Activated naive CD4-positive, alpha-beta T cell treated with Interleukin-2 at 50 U/mL for 16 hours (primary cell): ENCODE results near the gene ROR2.
"Not testable (repeated sequence)": the region's sequence is repeated elsewhere in the genome, so short reads cannot be mapped to it uniquely, and the experiment has no call there.

ENCODE experiments used
- DNase-seq: peaks from one replicate; pipeline ENCODE4 v3.0.0-alpha.2; 2020

The ROR2 gene

DNA sequence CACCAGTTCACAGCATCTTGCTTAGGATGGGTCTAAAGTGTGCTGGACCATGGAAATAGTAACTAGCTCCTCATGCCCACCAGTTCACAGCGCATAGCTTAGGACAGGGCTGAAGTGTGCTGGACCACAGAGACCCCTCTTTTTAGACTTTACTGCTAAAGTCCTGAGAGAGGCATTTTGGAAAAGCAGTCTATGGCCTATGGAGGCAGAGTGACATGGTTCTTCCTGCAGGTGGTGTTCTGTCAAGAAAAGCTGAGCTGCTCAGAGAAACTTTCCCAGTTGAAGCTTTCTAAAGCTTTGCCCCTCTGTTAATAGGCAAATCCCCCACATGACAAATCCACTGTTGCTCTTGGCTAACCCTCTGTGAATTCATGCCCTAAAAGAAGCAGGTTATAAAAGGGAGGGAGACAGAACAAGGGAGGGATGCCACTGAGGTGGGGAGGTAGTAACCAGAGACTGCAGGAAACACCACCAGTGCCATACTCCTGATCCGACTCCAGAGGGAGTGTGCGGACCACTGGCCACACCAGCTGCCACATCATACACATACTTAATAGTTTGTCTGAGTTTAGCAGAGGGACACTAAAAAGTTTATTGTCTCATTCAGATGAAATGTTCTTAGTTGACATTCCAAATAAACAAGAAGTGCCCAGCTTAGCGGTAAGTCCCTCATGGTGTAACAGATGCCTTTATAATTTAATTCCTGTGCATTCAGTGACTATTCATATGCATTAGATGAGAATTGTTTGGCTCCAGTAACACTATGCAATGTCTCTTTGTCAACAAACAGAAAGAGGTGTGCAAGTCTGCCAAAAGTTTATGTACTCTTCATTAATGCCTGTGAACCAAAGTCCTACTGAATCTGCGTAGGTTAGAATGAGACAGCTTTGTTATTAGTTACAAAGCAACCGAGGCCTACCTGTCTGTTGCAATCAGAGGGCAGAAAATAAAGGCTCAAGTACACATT is 290.2 kb downstream of the ROR2 start:
- DNase-seq: no peak

DNA sequence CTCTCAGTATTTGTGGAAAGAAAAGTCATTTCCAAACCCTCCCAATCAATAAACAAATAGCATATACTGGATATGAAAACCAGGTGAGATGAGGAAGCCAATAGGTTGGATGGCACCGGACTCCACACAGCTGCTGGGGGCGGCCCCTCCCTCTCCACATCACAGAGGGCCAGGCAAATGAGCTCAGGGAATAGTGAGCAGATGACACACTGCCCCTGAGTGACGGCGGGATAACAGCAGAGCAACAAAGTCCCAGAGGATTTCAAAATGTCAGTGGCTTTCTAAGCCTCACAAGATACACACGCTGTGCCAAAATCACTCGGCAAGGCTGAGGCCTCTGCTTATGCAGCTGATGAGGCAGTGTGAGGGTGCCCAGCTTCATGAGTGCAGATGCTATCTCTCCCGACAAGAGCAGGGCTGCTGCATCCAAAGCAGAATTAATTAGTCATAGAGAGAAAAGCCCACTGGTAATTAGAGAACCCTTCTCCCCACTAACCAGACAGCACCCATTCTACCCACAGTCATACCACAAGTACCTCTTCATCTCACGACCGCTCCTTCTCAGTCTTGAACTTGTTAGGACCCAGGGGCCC is 291.4 kb downstream of the ROR2 start:
- DNase-seq: no peak

DNA sequence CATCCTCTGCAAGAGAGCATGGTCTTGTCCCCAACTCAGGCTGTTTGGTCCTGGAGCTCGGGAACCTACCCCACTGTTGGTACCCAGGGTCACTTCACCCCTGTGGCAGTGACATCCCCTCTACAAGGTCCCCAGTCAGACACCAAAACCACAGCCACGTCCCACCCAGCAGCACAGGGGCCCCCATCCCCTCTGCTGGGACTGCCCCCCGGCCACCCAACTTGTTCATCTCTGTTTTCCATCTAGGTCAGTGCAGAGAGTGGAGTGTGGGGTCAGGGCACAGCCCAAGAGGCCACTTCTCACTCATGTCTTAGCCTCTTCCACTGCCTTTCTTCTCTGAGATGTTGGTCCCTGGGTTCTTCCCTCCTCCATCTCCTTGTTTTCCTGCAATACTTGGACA is 292.5 kb downstream of the ROR2 start:
- no peak for DNase-seq

DNA sequence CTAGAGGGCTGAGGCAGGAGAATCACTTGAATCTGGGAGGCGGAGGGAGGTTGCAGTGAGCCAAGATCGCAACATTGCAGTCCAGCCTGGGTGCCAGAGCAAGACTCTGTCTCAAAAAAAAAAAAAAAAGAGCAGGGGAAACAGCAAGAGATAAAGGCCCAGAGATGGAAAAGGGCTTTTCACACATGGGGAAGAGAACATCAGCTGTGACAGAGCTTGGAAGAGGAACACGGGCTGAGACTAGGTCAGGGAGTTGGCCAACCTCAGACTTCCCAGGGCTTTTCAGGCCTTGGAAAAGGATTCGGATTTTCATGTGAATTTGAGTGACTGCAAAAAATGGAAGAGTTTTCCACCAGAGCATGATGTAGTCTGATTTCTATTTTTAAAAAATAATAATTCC is 294.4 kb downstream of the ROR2 start:
- DNase-seq: no peak

DNA sequence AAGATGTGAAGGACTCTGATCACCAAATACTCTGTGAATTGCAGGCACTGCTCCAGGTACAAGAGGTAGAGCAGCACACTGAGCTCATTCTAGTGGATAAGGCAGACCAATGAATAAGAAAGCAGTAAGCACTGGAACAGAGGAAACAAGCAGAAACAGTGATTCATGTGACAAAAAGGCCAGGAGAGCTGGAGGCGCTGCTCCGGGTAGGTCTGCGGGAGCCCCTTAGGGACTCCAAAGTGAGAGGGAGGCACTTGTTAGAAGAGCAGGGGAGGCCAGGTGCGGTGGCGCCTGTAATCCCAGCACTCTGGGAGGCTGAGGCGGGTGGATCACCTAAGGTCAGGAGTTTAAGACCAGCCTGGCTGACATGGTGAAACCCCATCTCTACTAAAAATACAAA is 294.8 kb downstream of the ROR2 start:
- no peak for DNase-seq

DNA sequence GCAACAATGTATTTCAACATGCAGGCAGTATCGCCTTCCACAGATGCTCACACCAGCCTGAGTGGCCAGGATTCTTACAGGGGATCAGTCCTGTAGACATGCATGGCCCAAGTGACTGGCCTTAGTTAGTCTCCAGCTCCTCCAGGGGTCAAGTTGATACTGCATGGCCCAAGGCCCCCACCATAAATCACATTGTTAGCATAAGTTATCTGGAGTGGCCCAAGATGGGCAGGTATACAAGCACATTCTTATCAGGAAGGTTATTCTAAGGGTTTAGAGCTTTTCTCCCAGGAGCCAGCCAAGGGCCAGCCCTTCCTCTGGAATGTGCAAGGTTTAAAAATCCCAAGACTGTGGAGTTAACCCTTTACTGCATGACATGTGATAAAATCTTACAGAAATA is 295.5 kb downstream of the ROR2 start:
- DNase-seq: no peak

DNA sequence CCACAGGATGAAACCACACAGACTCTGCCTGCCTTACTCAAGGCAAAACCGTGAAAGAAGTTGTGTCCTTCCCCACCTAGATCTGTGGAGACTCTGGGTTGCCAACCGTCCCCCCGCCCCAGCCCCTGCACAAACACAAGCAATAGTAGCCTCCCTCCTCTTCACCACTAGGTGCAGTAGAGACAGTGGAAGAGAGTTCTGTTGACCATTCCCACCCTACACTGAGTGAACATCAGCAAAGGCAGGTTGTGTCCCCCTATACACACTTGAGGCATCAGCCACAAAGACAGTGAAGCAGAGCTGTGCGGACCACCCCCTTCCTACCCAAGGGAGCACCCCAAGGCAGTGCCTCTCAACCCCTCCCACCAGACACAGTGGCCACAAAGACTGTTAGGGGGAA is 302.7 kb downstream of the ROR2 start:
- no peak for DNase-seq

DNA sequence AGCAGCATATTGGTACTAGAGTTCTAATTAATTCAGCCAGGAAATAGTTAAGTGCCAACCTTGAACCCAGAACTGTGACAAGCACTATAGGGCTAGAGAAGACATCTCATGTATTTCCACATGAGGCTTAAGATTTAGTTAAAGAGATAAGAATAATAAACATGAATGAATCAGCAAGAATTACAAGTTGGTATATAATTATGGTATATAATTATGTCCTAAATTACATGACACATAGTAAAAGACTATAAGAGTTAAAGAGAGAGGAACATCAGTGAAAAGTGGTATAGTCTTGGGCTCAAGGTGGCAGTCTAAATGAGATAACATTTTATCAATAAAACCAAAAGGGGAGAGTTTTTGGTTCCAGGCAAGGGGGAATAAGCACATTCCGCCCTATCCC is 303.3 kb downstream of the ROR2 start:
- DNase-seq: no peak

DNA sequence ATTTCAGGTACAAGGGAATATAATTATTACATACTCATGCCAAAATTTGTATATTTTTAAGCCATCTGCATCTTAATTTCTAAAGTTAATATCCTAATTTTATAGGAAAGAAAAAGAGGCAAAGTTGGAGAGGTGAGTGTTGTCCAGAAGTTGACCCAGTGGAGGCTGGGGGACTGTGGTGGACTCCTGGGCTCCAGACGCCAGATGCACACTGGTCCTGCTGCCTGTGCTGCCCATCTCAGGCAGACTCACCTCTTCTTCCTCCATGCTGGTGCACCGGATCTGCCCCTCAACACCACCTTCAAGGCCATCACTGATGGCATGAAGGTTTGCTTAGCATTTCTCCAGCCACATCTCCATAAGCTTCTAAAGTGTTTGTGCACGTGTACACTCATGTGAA is 305.6 kb downstream of the ROR2 start:
- no peak for DNase-seq

DNA sequence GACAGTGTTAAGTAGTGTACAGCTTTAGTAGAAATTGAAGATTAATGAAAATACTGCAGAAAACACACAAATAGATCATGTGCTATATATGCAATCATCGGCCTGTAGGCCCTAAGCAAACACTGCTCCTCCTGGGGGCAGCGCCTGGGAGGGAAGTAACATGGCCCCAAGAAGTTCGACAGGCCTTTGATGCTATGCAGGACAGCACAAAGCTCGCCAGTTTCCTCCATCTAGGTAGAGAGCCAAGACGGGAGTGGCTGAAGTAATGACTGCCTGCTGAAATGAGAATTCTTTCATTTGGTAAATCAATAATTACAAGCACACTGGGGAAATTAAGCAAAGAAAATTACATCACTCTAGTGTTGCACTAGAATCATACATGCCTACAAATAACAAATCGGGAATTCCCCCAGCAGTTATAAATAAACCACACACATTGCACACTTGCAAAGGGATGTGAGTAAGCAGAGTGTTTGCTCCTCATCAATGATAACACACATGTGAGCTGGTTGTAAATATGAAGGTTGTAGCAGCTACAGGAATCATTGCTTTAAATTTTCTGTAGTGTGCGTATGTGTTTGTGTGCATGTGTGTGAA is 306.4 kb downstream of the ROR2 start:
- no peak for DNase-seq

DNA sequence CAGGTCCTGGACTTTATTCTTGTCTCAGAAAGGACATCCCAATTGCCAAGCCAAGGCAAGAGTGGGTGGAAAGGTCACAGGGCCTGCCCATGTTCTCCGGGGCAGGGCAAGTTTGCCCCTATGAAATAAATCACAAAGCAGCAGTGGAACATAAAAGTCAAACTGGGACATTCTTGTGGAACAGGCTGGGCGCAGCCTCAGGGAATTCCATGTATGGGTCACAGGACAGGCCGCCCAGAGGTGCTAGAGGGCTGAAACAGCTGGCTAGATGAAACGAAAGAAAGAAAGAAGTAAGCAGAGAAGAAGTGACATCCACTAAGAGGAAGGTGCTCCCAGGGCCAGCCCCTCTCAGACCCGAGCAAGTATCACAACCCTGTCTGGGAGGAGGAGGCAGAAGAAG is 307.3 kb downstream of the ROR2 start:
- DNase-seq: no peak

DNA sequence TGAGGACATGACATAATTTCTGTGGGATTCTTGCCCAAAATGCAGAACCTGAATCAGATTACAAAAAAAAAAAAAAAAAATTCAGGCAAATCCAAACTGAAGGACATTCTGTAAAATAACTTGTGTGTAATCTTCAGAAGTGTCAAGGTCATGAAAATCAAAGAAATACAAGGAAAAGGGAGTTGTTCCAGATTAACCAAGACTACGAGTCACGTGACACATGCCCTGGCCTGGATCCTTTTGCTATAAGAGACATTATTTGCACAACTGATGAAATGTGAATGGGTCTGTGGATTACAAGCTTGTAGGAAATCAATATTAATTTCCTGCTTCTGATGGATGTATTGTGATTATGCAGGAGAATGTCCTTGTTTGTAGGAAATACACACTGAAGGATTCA is 309.6 kb downstream of the ROR2 start:
- DNase-seq: no peak

DNA sequence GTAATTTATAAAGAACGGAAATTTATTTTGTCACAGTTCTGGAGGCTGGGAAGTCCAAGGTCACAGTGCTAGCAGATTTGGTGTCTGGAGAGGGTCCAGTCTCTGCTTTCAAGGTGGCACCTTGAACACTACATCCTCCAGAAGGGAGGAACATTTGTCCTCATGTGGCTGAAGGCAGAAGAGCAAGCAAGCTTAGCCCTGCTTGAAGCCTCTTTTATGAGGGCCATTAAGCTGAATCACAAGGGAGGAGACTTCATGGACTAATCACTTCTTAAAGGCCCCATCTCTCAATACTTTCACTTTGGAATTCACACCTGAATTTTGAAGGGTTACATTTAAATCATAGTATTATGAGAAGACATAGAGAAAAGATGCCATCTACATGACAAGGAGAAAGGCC is 311.0 kb downstream of the ROR2 start:
- no peak for DNase-seq

DNA sequence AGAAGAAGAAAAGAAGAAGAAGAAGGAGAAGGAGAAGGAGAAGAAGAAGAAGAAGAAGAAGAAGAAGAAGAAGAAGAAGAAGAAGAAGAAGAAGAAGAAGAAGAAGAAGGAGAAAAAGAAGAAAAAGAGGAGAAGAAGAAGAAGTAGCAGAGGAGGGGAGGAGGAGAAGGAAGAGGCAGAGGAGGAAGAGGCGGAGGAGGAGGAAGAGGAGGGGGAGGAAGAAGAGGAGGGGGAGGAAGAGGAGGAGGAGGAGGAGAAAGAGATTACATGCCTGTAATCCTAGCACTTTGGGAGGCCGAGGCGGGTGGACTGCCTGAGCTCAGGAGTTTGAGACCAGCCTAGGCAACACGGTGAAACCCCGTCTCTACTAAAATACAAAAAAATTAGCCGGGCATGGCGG is 315.2 kb downstream of the ROR2 start:
- DNase-seq: not testable (repeated sequence)

DNA sequence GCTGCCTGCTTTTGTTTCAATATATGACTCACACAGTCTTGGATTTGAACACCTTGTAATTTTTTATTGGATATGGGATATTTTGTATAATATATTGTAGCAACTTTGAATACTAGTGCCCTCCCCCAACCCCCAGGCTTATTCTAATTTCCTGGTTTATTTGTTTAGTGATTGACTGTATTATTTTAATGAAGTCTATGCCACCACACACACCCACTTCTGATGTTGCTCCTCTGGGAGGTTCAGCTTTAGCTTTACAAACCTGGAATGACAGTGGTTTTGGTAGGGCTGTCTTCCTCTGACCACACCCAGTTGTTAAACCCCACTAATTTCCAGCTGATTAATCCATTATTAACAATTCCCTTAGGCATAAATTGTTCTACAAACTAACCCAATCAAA is 320.3 kb downstream of the ROR2 start:
- no peak for DNase-seq

DNA sequence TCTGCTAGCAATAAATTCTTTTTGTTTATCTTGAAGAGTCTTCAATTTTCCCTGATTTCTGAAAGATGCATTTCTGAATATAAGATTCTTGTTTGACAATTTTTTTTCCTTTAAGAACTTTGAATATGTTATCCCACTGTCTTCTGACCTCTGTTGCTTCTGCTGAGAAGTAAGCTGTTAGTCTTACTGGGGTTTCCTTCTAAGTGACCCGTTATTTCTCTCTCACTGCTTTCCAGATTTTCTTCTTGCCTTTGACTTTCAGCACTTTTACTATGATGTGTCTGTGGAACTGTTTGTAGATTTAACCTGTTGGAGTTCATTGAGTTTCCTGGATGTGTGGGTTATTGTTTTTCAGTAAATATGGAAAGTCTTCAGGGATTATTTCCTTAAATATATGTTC is 321.1 kb downstream of the ROR2 start:
- no peak for DNase-seq

DNA sequence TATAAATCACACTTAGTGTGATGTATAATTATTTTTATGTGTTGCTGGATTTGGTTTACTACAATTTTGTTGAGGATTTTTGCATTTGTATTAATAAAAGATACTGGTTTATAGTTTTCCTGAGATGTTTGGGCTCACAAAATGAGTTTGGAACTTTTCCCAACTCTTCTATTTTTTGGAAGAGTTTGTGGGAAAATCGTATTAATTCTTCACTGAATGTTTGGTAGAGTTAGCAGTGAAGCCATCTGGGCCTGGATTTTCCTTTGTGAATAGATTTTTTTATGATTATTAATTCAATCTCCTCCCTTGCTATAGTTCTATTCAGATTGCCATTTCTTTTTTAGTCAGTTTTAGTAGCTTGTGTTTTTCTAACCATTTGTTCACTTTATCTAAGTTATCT is 324.7 kb downstream of the ROR2 start:
- no peak for DNase-seq

DNA sequence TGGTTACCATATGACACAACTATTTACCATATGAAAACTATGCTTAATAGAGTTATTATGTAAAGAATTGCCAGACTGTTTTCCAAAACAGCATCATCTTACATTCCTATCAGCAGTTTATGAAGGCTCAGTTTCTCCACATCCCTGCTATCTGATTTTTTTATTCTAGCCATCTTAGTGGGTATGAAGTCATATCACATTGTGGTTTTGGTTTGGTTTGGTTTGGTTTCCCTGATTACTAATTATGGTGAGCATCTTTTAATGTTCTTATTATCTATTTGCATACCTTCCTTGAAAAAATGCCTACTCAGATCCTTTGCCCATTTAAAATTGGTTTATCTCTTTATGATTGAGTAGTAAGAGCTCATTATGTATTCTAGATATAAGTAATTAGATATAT is 327.0 kb downstream of the ROR2 start:
- no peak for DNase-seq

DNA sequence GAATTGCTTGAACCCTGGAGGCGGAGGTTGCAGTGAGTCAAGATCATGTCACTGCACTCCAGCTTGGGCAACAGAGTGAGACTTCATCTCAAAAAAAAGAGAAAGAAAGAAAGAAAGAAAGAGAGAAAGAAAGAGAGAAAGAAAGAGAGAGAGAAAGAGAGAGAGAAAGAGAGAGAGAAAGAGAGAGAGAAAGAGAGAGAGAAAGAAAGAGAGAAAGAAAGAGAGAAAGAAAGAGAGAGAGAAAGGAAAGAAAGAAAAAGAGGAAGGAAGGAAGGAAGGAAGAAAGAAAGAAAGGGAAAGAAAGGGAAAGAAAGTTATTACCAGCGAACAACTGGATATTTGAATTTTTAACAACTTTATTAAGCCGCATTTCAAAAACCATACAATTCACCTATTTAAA is 327.9 kb downstream of the ROR2 start:
- DNase-seq: not testable (repeated sequence)

DNA sequence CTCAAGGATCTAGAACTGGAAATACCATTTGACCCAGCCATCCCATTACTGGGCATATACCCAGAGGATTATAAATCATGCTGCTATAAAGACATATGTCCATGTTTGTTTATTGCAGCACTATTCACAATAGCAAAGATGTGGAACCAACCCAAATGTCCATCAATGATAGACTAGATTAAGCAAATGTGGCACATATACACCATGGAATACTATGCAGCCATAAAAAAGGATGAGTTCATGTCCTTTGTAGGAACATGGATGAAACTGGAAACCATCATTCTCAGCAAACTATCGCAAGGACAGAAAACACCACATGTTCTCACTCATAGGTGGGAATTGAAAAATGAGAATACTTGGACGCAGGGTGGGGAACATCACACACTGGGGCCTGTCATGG is 336.0 kb downstream of the ROR2 start:
- not testable (repeated sequence) for DNase-seq

DNA sequence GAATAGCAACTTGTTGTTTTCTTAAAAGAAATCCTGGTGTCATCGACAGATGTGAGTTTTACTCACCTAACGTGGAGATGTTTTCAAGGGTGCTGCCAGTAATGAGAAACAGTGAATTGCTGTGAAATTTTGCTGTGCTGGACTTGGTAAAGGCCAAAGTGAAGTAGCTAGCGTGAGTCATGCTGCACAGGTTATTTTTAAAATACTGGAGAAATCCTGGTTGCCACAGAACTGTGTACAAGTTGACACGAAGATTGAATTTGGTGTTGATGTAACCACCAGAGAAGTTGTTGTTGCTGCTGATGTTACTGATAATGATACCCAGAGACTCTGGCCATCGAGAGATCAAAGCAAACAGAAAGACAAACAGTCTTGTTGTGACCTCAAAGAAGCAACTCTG is 338.4 kb downstream of the ROR2 start:
- DNase-seq: no peak

DNA sequence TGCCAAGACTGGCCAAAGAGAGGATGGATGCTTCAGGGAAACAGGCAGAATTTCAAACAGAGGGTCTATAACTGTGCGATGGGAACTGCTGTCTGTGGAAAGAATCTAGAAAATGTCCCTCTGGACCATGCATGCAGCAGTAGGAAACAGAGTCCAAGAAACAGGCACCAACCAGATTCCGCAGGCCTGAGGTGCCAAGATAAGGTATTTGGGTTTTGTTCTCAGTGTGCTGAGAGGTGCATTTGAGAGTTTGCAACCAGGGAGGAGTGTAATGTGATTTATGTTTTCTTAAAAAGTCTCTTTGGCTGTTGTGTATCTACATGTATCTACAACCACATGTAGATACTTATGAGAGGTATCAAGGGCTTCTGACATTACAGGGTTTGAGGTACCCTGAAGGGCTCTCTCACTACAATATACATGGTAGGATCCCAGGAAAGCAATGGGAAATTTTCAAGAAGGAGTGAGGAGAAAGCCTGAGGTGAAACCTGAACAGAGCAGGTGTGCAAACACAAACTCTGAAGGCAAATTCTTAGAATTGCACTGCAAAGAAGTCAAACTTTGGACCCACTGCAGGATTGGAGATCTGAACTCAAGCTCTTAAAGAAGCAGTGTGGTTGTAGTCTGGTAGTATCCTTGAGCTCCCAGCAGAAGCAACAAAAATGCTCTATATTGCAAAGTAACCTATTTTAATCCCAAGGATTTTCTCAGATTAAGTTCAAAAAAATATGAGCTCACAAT is 343.6 kb downstream of the ROR2 start:
- no peak for DNase-seq

DNA sequence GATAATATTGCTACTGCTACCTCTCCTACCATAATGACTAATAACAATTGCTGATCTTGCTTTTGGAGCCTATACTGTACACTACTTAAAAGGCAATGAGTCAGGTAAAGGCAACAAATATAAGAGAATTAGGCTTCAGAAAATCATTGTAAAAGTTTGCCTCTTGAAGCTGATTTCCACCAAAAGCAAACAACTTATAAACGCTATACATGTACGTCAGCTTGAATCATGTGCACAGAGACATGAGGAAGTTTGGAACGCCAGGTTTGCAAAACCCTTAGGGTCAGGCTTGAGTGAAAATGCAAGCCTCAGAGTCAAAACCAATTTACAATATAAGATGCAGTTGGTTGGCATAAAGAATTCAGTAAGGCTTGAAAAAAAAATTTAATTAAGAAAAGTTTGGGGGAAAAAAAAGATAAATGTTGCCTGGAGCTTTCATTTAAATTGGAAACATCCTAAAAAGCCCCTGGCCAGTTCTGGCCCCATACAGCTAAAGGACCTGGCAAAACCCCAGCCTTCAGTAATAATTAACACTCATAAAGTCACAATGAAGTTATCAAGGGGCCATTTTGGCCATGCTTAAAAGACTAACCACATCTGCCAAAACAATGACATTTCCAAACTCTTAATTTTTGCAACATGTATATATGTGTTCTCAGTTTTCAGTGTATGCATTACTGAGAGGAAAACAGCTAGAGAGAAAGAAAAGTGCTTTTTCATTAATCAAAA is 345.4 kb downstream of the ROR2 start:
- no peak for DNase-seq
